IMR-90 (cell line): ENCODE measurements around the gene RBMS3. TPM values are rescaled to one million over a fixed set of nuclear protein-coding genes. Genes with fewer than 3 reads are reported as not detected.
A peak's percentile ranks its signal among the peaks of the same experiment; 100 is the strongest.

ENCODE experiments used
- ATAC-seq: fragments of 200-7000 bp; cut with Tn5 transposase; 2 replicates; pipeline ENCODE4 v1.9.1; 2020; ENCODE audit warnings: low read depth, mild to moderate bottlenecking, moderate library complexity
- BruUV-seq: library from RNA; stranded (reverse); fragments of 400-500 nt; replicated peaks from 2 replicates; lab custom pipeline; 2021; lab: Mats Ljungman, UMichigan
- CTCF ChIA-PET: fragments of 300-600 bp; formaldehyde crosslinking; extraction: SDS; loops from one replicate; lab custom pipeline; 2021; ENCODE audit warnings: antibody characterized with exemption; lab: Yijun Ruan, JAX
- POLR2A ChIA-PET: fragments of 300-600 bp; sonication (Branson Sonifier 250); formaldehyde crosslinking; loops from one replicate; lab custom pipeline; 2022; ENCODE audit warnings: antibody characterized with exemption; ENCODE audit not compliant: unreplicated experiment; lab: Charles Lee
- DNase-seq: peaks from one replicate; pipeline ENCODE4 v3.0.0; 2013
- H2AFZ ChIP-seq: replicated peaks from 2 replicates; pipeline ENCODE3; 2013; ENCODE audit warnings: low read length, mild to moderate bottlenecking; ENCODE audit not compliant: poor library complexity
- H2AK5ac ChIP-seq: 2 replicates; pipeline ENCODE4 v1.6.1; 2013; ENCODE audit warnings: low read depth, low read length, inconsistent platforms
- H2AK9ac ChIP-seq: replicated peaks from 2 replicates; pipeline ENCODE3; 2013; ENCODE audit warnings: mild to moderate bottlenecking, low read depth, low read length, moderate library complexity; ENCODE audit not compliant: poor library complexity
- H2BK120ac ChIP-seq: 2 replicates; pipeline ENCODE4 v1.6.1; 2013; ENCODE audit warnings: low read depth, low read length, inconsistent platforms
- H2BK15ac ChIP-seq: 3 replicates; pipeline ENCODE4 v1.6.1; 2013; ENCODE audit warnings: low read depth, low read length, inconsistent platforms
- H2BK20ac ChIP-seq: 2 replicates; pipeline ENCODE4 v1.6.1; 2013; ENCODE audit warnings: low read depth, mild to moderate bottlenecking, inconsistent platforms, low read length, moderate library complexity
- H2BK5ac ChIP-seq: 2 replicates; pipeline ENCODE4 v1.6.1; 2013; ENCODE audit warnings: mild to moderate bottlenecking, low read depth, low read length, inconsistent platforms; ENCODE audit not compliant: poor library complexity, severe bottlenecking
- H3K14ac ChIP-seq: replicated peaks from 2 replicates; pipeline ENCODE4 v1.6.1; 2013; ENCODE audit warnings: low read depth, low read length, inconsistent platforms
- H3K18ac ChIP-seq: 2 replicates; pipeline ENCODE4 v1.6.1; 2013; ENCODE audit warnings: low read depth, low read length, control low read depth
- H3K23ac ChIP-seq: 2 replicates; pipeline ENCODE4 v1.6.1; 2013; ENCODE audit warnings: low read depth, low read length, inconsistent platforms
- H3K27ac ChIP-seq: 2 replicates; pipeline ENCODE4 v1.5.1; 2013; ENCODE audit warnings: mild to moderate bottlenecking, control low read depth, low read length; ENCODE audit not compliant: insufficient read depth
- H3K27me3 ChIP-seq: 2 replicates; pipeline ENCODE4 v1.6.1; 2013; ENCODE audit warnings: low read length; ENCODE audit not compliant: control insufficient read depth, insufficient read depth
- H3K36me3 ChIP-seq: 2 replicates; pipeline ENCODE4 v1.6.1; 2013; ENCODE audit warnings: low read length, mixed read lengths; ENCODE audit not compliant: control insufficient read depth, insufficient read depth
- H3K4ac ChIP-seq: 2 replicates; pipeline ENCODE4 v1.6.1; 2013; ENCODE audit warnings: low read depth, low read length, inconsistent platforms
- H3K4me1 ChIP-seq: 2 replicates; pipeline ENCODE4 v1.6.1; 2013; ENCODE audit warnings: low read length, mixed read lengths; ENCODE audit not compliant: control insufficient read depth, insufficient read depth
- H3K4me2 ChIP-seq: 2 replicates; pipeline ENCODE4 v1.6.1; 2013; ENCODE audit warnings: low read depth, mild to moderate bottlenecking, control low read depth, low read length, moderate library complexity
- H3K4me3 ChIP-seq: 2 replicates; pipeline ENCODE4 v1.5.1; 2013; ENCODE audit warnings: low read depth, mild to moderate bottlenecking, control low read depth, low read length, moderate library complexity; ENCODE audit not compliant: insufficient read depth
- H3K56ac ChIP-seq: 2 replicates; pipeline ENCODE4 v1.6.1; 2013; ENCODE audit warnings: low read length, inconsistent platforms; ENCODE audit not compliant: insufficient read depth; ENCODE audit errors: extremely low read depth
- H3K79me1 ChIP-seq, 2 experiments: 2 replicates each; pipeline ENCODE4 v1.6.1; 2013; ENCODE audit warnings: low read length in 2 of 2, inconsistent platforms in 1 of 2, low read depth in 1 of 2
- H3K9ac ChIP-seq: 2 replicates; pipeline ENCODE4 v1.6.1; 2013; ENCODE audit warnings: low read depth, low read length, control low read depth
- H3K9me1 ChIP-seq: 2 replicates; pipeline ENCODE4 v1.6.1; 2013; ENCODE audit warnings: low read length, inconsistent platforms; ENCODE audit not compliant: insufficient read depth
- H3K9me3 ChIP-seq: 2 replicates; pipeline ENCODE4 v1.6.1; 2013; ENCODE audit warnings: low read length; ENCODE audit not compliant: control insufficient read depth, insufficient read depth
- H4K20me1 ChIP-seq: 2 replicates; pipeline ENCODE4 v1.6.1; 2013; ENCODE audit warnings: low read length, inconsistent platforms; ENCODE audit not compliant: insufficient read depth
- H4K5ac ChIP-seq: 2 replicates; pipeline ENCODE4 v1.6.1; 2013; ENCODE audit warnings: mild to moderate bottlenecking, low read depth, low read length, control low read depth
- H4K8ac ChIP-seq, 2 experiments: 2 replicates each; pipeline ENCODE4 v1.6.1; 2013; ENCODE audit warnings: low read depth in 2 of 2, low read length in 2 of 2, control low read depth in 1 of 2, inconsistent platforms in 1 of 2
- H4K91ac ChIP-seq: 2 replicates; pipeline ENCODE4 v1.6.1; 2013; ENCODE audit warnings: low read depth, low read length, inconsistent platforms; ENCODE audit not compliant: insufficient read depth
- CEBPB ChIP-seq: IDR thresholded peaks from 2 replicates; pipeline ENCODE4 v1.6.1; 2012; ENCODE audit warnings: low read depth, low read length, improper control_type of control experiment
- CTCF ChIP-seq: conservative IDR thresholded peaks from 2 replicates; pipeline ENCODE4 v1.5.1; 2012; ENCODE audit warnings: mild to moderate bottlenecking, low read depth, low read length, improper control_type of control experiment
- ELK1 ChIP-seq: fragments of 150-350 bp; IDR thresholded peaks from 2 replicates; pipeline ENCODE4 v1.6.1; 2016; ENCODE audit warnings: low read depth, mild to moderate bottlenecking, low read length, moderate library complexity, borderline replicate concordance
- FOS ChIP-seq: fragments of 150-350 bp; IDR thresholded peaks from 2 replicates; pipeline ENCODE4 v1.6.1; 2016; ENCODE audit warnings: low read depth, low read length
- MAFK ChIP-seq: IDR thresholded peaks from 2 replicates; pipeline ENCODE4 v1.6.1; 2012; ENCODE audit warnings: low read depth, low read length, improper control_type of control experiment
- MAZ ChIP-seq: IDR thresholded peaks from 2 replicates; pipeline ENCODE4 v1.6.1; 2012; ENCODE audit warnings: low read depth, mild to moderate bottlenecking, low read length, improper control_type of control experiment, moderate library complexity, borderline replicate concordance
- MXI1 ChIP-seq: IDR thresholded peaks from 2 replicates; pipeline ENCODE4 v1.6.1; 2012; ENCODE audit warnings: low read depth, mild to moderate bottlenecking, low read length, moderate library complexity, borderline replicate concordance
- NFE2L2 ChIP-seq: fragments of 150-350 bp; IDR thresholded peaks from 2 replicates; pipeline ENCODE4 v1.6.1; 2016; ENCODE audit warnings: low read depth, mild to moderate bottlenecking, low read length
- POLR2A ChIP-seq: IDR thresholded peaks from 2 replicates; pipeline ENCODE4 v1.6.1; 2012; ENCODE audit warnings: mild to moderate bottlenecking, low read depth, low read length
- RFX5 ChIP-seq: IDR thresholded peaks from 2 replicates; pipeline ENCODE4 v1.8.0; 2012; ENCODE audit warnings: low read depth, mild to moderate bottlenecking, low read length, moderate library complexity
- USF2 ChIP-seq: fragments of 150-350 bp; IDR thresholded peaks from 2 replicates; pipeline ENCODE4 v1.6.1; 2017; ENCODE audit warnings: mild to moderate bottlenecking, antibody characterized with exemption, low read length, low read depth
- WGBS, 2 experiments: methylation state at CpG; one replicate each; pipeline versions ENCODE4 v1.1.5 to v1.1.7; 2013; ENCODE audit warnings: missing lambda C conversion rate in 2 of 2; ENCODE audit not compliant: insufficient read length in 1 of 2; ENCODE audit errors: extremely low coverage in 2 of 2; 5-methylcytosine and 5-hydroxymethylcytosine counted together
- dilution Hi-C: fragments of 300-500 bp; cut with HindIII; formaldehyde crosslinking; loops from one replicate; pipeline ENCODE4 v1.14.3; 2018; ENCODE audit warnings: low sequenced_read_pairs; ENCODE audit not compliant: unreplicated experiment
- in situ Hi-C: fragments of 300-500 bp; cut with MboI; formaldehyde crosslinking; loops from 3 replicates; pipeline ENCODE4 v1.14.3; 2019; ENCODE audit warnings: low sequenced_read_pairs, inconsistent platforms, mixed read lengths
- intact Hi-C: fragments of 100-400 bp; cut with micrococcal nuclease; formaldehyde crosslinking; loops from 2 replicates; pipeline ENCODE4 v1.10.0; 2022
- polyA plus RNA-seq, 3 experiments: library from polyadenylated mRNA; depleted of rRNA; stranded (reverse); fragments of >200 nt; gene quantifications; 2 replicates each; pipeline ENCODE4 v1.2.3, GENCODE V29; 2012; ENCODE audit warnings: low replicate concordance in 1 of 3
- total RNA-seq: library from RNA; depleted of rRNA; stranded (reverse); fragments of >200 nt; gene quantifications from 2 replicates; pipeline ENCODE4 v1.2.3, GENCODE V29; 2012

RBMS3 gene
- total and polyA plus RNA-seq, 2 of the 4 experiments (the other 2 are of a cell fraction) = 15.2 to 127 TPM

- Histone ChIP-seq H4K5ac (no peak overlapping the region), H3K9me1 (0 out of 2 replicates have a peak, but pooled peaks cover 6% of the 10 kb centered on the region), H2BK5ac (no peak overlapping the region), H4K8ac (no peak overlapping the region), H3K27ac (no peak overlapping the region), H2AK5ac (no peak overlapping the region), H3K9me3 (no peaks in the 10 kb centered on the region), H4K20me1 (0 out of 2 replicates have a peak, but pooled peaks cover 7% of the 10 kb centered on the region), H3K18ac (no peak overlapping the region), H3K4me2 (no peak overlapping the region), H3K79me1 (peaks cover 18 to 25% of the 10 kb centered on the region in 2 experiments), H3K4me3 (no peak overlapping the region), H2AK9ac (no peak overlapping the region), H3K36me3 (no peaks in the 10 kb centered on the region), H2AFZ (peak overlapping the region; percentile 63), H2BK20ac (no peak overlapping the region), H4K91ac (no peak overlapping the region), H3K27me3 (no peaks in the 10 kb centered on the region), H2BK15ac (no peak overlapping the region), H2BK120ac (no peak overlapping the region), H3K4ac (no peak overlapping the region), H3K23ac (no peak overlapping the region), H3K4me1 (peaks cover under 1% of the 10 kb centered on the region; the same call in 1 of the 2 replicates), H3K56ac (no peak overlapping the region), H3K9ac (no peak overlapping the region), H3K14ac (no peak overlapping the region)
- CTCF ChIA-PET = no interaction called here
- no peak for TF ChIP-seq USF2
- no peak for TF ChIP-seq MAFK
- no peak for TF ChIP-seq CEBPB
- no peak for TF ChIP-seq RFX5
- no peak for TF ChIP-seq POLR2A
- TF ChIP-seq MXI1 = no peak
- no peak for TF ChIP-seq CTCF
- TF ChIP-seq NFE2L2 = no peak
- TF ChIP-seq ELK1 = no peak
- no peak for TF ChIP-seq MAZ
- no peak for TF ChIP-seq FOS
- in situ Hi-C loops = no loop called here
- intact Hi-C loops = no loop called here
- BruUV-seq = no TSS peak
- dilution Hi-C loops = no loop called here
- no peak for DNase-seq
- WGBS, 2 experiments = no CpG with 5 or more reads among the region's 1 CpG
- POLR2A ChIA-PET = no interaction called here
- ATAC-seq = no peak
Measured at GRCh38 chr3:29576181-29576580, 295.3 kb downstream of the RBMS3 start.
